ENCODE data around the gene PROCR.
A peak's percentile ranks its signal among the peaks of the same experiment; 100 is the strongest.

PROCR gene

DNA sequence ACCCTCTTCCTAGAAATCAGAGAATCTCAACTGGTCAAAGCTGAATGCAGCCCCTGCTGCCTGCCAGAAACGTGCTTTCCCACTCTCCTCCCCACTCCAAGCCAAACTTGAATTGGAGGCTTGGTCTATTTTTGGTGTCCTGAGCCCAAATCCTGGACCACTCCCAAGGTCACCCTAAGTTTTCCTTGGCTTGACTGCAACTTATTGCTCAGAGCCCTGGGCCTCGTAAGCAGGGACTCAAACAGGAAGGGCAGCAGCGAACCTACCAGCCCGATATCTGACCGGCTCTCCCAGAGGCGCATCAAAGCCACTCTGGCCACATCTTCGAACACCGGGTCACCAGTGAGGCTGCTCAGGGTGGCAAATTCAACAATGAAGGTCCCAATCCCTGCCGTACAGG, 37.4 kb upstream of the PROCR start:
- Histone ChIP-seq H3K27ac (peak overlapping the region; percentile 59 to 91), H3K4me3 (peak overlapping the region; percentile 41)
- peak; percentile 80 for DNase-seq (ENCODE audit: low spot score)
- TF ChIP-seq, protein P1, sequence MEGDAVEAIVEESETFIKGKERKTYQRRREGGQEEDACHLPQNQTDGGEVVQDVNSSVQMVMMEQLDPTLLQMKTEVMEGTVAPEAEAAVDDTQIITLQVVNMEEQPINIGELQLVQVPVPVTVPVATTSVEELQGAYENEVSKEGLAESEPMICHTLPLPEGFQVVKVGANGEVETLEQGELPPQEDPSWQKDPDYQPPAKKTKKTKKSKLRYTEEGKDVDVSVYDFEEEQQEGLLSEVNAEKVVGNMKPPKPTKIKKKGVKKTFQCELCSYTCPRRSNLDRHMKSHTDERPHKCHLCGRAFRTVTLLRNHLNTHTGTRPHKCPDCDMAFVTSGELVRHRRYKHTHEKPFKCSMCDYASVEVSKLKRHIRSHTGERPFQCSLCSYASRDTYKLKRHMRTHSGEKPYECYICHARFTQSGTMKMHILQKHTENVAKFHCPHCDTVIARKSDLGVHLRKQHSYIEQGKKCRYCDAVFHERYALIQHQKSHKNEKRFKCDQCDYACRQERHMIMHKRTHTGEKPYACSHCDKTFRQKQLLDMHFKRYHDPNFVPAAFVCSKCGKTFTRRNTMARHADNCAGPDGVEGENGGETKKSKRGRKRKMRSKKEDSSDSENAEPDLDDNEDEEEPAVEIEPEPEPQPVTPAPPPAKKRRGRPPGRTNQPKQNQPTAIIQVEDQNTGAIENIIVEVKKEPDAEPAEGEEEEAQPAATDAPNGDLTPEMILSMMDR (IDR thresholded peaks at IDR 0.05) = no peak

DNA sequence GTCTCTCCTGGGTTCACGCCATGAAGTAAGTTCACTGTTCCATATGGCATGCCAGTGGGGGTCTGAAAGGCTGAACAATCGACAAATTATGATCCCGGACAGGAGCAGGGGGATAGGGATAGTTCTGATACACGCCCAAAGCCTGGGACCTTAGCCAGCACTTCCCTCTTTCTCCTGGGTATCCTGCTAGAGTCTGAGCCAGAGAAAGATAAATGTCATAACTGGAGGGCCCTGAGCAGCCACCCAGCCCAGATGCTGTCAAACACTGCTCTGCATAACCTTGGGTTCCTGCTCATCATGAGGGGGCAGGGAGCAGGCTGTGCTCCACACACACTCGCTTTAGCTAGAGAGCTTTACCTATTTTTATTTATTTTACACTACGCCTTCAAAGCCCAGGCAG, 37.0 kb upstream of the PROCR start:
- Histone ChIP-seq H3K4me3 (peak overlapping the region; percentile 41), H3K27ac (peak overlapping the region; percentile 59 to 91)
- DNase-seq (ENCODE audit: low spot score) = no peak
- TF ChIP-seq, protein P1 (IDR thresholded peaks at IDR 0.05) = no peak

DNA sequence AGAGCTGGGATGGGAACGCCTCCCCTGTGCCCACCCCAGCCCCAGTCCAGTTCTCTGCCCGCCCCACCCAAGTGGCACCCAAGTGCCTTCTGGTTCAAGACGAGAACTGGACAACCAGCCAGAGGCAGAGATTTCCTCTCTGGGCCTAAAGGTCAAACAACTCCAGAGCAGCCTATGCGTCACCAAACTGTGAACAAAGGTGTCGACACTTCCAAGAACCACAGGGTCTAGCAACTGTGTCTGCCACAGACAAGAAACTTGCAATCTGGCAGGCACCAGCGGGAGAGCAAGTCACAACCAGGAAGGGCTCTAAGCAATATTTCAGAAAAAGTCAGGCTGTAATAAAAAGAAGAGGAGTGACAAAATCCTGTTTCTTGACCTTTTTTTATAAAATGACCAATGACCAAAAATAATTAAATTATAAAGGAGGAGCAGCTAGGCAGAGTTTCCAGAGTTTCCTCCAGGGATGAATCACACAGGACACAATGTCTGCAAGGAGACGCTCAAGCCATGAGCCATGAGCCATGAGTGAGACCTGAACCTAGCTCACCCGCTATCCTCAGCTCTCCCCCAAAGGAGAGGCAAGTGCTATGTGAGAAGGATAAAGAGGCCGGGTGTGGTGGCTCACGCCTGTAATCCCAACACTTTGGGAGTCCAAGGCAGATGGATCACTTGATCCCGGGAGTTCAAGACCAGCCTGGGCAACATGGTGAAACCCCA, 35.8 kb upstream of the PROCR start:
- H3K4me3 ChIP-seq = no peak overlapping the region
- TF ChIP-seq, protein P1 (IDR thresholded peaks at IDR 0.05) = no peak
- H3K27ac ChIP-seq = peak overlapping the region; percentile 59 to 91
- DNase-seq (ENCODE audit: low spot score) = peak; percentile 79

DNA sequence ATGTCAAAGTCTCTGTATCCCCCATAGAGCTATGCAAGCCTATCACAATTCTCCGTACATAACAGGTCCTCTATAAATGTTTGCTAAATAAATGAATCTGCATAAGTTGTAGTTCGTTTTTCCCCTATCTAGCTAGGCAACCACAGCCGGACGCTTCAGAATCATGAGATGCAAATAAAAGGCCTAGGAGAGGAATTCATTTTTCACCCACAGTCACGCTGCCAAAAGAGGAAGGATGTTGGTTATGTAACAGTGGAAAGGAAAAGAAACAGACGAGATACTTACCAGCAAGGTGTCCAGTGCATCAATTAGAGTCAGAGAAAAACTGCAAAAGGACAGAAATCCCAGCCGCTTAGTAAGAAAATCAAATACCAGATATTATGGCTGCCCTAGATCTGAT, 27.2 kb upstream of the PROCR start:
- no peak overlapping the region for H3K4me3 ChIP-seq
- H3K27ac ChIP-seq = no peak overlapping the region
- TF ChIP-seq, protein P1 (IDR thresholded peaks at IDR 0.05) = no peak
- DNase-seq (ENCODE audit: low spot score) = no peak

DNA sequence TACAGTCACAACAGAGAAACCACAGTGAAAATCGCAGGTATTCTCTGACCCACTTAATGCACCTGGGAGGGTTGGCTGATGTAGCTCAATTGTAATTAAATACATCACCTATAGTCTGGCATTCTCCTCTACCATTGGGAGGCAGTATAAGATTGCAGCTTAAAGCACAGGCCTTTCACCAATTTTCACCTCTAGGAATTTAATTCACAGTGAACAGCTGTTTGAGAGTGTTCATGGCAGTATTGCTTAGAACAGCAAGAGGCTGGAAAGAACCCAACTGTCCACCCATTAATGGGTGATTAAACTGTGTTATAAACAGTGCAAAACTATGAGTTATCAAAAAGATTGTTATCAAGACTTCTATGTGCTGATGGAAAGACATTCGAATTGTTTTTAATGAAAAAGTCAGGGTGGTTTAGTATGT, 26.7 kb upstream of the PROCR start:
- Histone ChIP-seq H3K27ac (no peak overlapping the region), H3K4me3 (no peak overlapping the region)
- no peak for DNase-seq (ENCODE audit: low spot score)
- TF ChIP-seq, protein P1 (IDR thresholded peaks at IDR 0.05) = no peak

DNA sequence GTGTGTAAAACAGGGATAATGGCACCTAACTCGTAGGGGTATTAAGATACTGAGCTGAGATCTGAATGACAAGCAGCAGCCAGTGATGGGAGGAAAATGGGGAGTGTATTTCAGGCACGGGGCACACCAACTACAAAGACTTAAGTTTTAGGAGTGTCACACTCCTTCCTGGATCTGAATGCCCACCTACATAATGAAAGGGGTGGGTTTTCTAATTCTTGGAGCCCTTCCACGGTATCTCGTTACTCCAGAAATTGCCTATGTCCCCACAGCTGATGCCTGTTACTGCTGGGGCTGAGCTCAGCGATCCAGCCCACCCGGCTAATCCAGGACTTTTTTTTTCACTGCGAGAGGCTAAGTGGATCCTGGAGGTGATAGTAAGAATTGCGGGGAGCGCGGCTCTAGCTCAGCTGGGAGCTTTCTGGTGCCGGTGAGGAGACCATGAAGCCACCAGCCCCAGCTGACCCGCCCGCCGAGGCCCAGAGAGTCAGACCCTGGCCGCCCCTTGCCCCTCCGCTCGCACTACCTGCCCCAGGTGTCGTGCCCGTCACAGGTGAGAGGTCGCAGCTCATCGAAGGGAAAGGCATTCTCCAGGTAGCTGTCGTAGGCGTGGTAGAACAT, 25.5 kb upstream of the PROCR start:
- no peak for DNase-seq (ENCODE audit: low spot score)
- peak overlapping the region; percentile 61 to 79 for H3K27ac ChIP-seq
- TF ChIP-seq, protein P1 (IDR thresholded peaks at IDR 0.05) = no peak
- peak overlapping the region; percentile 83 for H3K4me3 ChIP-seq

Data from coronary artery (tissue), 2 donors.